ENCODE data around the gene NAV2.

NAV2 gene

DNA sequence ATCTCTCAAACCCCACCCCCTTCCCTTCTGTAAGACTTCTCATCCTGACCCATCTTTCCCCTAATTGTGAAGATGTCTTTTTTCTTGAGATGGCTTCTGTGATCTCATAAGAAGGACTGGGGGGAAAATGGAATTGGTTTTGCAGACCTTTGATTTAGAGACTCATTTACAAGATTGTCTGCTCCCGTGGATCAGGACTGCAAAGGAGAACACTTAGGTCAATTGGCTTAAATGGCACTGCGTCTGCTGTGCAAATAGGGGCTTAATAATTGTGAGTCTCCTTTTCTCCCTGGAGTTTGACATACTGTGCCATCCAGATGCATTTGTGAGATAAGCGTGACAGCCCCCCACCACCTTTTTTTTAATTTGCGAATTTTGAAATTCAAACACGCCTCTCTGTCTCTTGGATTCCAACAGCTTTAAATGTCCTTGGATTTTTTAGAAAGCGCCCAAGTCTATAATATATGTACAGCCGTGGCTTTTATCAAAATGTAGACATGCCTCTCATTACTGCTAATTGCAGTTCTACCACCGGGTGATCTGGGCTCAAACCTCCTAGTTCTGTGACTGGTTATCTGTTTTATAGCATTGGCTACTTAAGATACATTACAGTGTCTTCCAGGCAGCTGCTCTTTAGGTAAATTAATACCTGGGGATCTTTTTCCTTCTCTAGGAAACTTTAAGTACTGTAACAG is 297.7 kb downstream of the NAV2 start:
- FAIRE-seq = no peak

DNA sequence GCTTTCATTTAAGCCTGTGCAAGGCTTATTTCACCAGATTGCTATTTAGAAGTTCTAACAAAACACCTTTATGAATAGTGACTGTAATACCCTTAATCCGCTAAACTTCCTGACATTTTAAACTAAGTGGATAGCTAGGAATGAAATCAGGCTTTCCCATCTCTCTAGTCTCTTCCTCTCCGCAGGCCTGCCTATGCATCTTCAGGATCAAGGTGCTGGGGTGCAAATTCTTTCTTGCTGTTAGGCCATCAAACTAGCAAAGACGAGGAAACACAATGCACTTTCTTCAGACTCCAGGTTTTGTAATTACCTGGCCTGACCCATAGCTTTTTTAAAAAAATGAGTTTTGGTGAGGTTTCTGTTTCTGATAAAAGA is 298.2 kb downstream of the NAV2 start:
- no peak for FAIRE-seq

DNA sequence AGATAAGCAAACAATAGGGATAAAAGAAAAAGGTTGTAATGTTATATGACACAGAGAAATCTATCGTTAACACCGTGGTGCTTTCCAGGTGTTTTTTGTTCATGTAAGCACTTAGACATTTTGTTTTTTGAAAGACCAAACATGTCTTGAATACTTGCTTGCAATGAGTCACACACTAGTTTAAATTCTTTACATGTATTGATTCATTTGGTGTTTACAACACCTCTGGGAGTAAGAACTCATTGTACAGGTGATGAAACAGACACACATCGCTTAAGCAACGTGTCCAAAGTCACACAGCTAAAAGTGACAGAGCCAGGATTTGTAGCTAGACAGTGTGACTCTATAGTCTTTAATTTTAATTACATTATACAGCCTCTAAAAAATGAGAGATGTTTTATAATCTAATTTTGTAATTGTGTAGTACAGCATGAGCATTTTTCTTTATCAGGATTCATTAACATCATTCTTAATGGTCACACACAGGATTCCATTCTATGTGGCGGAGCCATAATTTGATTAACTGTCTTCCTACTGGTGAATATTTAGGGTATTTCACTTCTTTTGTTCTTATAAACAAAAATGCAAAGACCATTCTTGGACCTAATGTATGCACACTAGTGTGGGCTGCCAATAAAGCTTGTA is 298.8 kb downstream of the NAV2 start:
- FAIRE-seq = no peak

DNA sequence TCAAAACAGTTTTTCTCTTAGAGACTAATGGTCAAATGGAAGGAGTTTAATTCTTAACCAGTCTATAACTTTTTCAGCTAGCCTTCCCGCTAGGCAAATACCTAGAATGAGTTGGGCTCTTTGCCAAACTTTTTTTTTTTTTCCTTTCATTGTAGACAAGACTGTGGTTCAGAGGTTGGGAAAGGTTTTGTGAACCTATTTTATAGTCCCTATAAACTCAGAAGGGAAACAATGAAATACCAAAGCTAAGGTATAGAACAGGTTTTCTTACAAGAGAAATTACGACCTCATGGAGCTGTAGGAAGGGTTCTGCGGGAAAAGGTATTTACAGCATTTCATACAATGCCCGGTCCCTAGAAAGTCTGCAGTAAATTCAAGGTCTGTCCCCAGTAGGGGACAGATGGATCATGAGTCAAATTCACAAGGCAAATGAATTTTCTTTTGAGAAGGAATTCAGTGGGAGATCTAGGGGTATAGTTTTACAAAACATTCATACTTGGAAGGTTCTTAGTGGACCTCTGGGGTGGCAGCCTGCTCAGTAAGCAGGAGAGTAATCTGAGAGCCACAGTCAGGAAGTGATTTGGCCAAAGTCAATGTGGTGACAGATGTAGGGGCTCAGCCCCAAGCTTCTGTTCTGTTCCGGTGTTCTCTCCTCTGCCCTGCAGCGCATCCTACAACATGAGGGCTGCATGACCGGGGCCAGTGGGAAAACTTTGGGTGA is 300.9 kb downstream of the NAV2 start:
- no peak for FAIRE-seq

DNA sequence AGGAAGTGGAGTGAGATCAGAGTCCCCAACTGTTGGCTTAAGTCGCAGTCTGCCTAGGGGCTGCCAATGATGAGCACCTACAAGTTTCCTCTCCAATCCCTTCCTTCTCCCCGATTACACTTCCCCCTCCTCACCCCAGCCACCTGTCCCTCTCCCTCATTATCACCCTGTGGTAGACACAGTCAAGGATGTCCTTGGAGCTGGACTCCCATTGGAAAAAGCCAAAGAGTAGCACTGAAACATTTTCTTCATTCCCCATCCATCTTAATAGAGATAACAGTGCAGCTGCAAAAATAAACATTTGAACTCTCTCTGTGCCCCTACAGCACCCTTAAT is 301.4 kb downstream of the NAV2 start:
- FAIRE-seq = no peak

DNA sequence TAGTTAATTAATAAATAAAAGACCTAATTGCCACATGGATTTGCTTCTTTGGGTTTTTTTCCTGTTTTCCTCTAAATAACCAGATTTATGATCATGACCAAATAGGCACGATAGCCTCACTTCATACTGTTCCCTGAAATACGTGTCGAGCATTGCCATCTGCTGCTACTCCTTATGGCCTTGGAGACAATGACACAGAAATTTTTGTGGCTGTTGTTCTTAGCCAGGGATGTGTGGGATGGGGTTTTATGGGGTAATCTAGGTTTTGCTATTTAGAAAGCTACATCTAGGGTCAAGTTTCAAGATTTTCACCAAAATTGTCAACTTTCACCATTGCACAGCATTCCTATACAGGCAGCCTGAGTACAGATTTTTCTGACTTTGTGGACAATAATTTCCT is 302.5 kb downstream of the NAV2 start:
- no peak for FAIRE-seq

DNA sequence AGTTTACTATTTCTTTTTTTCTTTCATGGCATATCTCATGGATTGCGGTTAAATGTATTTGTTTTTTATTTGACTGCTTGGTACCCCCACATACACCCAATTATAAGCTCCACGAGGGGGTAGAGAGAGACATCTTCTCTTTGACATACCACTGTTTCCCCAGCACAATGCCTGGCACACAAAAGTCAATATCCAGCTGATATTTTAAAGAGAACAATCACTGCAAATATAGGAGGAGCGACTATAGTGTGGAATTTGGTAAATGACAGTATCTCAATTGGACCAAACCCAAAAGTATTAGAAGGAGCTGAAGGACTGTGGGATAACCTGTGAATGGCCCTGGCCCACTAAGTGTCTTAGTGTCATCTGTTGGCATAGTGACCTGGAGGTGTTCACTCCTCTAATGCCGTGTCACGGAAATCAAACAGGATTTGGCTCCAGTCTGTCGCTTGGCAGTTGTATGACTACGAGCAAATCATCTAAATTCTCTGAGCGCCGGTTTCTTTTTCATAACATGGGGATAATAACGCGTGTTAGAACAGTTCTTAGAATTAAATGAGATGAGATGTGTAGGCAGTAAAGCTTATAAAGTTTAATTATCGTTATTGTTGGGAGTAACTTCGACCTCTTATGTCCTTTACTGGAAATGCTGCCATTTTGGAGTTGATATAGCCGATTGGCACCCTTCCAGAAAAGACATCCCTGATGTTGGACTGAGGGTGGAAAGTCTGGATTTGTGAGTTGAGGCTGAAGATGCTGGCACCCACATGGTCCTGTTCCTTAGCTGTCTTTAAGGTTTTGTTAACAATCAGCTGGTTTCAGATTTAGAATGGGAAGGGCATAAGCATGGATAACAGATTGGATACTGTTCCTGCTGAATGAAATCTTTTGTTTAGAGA is 303.1 kb downstream of the NAV2 start:
- FAIRE-seq = no peak

DNA sequence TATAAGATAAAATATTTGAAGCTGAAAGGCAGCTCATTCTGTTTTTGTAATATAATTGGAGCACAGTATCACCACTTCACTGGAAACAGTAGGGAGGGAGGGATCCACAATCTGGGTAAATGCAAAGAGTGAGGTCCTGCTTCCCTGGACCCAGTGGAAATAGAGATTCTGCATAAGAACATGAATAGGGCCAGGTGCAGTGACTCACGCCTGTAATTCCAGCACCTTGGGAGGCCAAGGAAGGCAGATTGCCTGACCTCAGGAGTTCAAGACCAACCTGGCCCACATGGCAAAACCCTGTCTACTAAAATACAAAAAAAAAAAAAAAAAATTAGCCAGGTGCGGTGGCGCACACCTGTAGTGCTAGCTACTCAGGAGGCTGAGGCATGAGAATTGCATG is 303.9 kb downstream of the NAV2 start:
- no peak for FAIRE-seq

DNA sequence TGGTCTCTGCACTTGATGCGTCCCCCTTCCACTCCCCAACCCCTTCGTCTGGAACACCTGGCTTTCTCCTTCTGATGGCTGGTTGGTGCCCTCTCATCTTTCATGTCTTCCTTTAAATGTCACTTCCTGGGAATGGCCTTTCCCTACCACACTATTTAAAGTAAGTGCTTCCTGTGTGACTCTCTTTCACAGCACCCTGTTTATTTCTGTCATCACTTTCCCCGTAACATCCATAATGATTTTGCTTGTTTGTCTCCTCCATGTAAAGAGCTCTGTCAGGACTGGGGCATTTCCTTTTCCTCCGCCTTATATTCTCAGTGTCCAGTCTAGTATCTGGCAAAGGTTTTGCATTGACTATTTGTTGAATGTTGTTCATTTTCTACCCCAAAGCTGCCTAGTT is 304.7 kb downstream of the NAV2 start:
- no peak for FAIRE-seq

DNA sequence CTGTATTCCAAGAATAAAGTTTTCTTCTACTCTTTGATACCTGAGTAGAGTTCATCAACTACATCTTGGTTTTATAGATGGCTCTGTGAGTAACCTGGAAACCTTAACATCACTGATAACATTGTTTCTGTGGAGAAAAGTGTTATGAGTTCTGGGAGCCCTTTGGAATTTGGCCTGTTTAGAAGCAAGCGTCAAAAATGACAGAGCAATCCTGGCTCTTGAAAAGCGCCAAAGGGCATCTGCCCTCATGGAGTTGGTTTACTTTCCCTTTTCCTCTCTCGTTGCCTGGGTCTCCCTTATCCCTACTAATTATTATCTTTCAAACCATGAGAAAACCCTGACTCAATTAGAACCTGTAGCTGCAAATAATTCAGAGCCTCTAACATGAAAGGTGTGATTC is 307.6 kb downstream of the NAV2 start:
- FAIRE-seq = no peak

DNA sequence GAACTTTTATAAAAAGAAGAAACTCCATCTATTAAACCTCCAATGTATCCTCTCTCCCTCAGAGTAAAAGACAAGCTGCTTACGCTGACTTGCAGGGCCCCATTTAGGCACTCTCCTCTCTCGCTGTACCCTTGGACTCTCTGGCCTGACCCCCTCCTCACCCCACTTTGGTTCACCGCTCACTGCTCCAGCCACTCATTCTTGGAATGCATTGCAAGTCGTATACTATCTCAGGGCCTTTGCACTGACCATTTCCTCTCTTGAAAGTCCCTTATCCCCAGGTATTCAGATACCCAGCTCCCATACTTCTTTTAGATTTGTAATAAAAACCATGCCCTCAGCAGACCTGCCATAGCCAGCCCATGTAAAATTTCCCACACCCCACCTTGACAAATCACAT is 308.1 kb downstream of the NAV2 start:
- FAIRE-seq = no peak

DNA sequence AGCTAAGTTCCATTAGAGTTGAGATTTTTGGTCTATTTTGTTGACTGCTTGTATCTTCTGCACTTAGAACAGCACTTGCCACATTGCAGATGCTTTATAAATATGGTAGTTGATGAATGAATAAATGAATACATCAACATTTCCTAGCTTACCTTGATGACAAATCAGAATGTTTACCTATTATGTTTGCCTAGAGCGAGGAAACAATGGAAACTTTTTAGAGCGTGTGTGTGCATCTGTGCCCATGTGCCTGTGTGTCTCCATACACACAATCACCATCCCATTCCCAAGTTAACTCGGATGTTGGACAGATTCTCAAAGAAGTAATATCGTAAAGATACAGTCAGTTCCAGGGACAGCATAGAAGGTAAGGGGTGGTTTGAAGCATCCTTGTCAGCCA is 308.6 kb downstream of the NAV2 start:
- no peak for FAIRE-seq

DNA sequence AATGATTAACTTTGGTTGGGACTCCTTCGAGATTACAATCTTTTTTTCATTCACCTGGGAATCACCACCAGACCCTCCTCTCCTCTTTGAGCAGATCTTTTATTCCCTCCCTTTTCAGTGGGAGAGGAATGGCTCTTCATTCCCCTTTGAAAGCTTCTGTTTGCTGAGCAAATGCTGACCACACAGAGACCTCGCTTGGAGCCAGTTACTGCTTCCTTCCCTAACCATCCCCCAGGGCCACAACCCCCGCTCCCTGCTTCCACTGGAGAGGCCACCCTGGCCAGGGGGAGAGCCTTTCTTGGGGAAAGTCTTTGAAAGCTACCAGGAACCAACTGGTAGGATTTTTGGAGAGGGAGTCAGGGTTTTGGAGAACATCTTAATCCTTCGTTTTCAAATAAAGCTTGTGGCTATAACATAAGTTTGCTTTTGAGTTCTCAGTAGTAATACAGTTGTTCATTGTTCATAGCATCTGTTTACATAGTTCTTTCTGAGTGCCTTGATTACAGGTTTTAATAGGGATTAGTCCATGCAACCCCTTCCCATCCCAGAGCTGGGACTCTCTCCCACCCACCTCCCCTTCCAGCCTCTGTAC is 309.2 kb downstream of the NAV2 start:
- no peak for FAIRE-seq

DNA sequence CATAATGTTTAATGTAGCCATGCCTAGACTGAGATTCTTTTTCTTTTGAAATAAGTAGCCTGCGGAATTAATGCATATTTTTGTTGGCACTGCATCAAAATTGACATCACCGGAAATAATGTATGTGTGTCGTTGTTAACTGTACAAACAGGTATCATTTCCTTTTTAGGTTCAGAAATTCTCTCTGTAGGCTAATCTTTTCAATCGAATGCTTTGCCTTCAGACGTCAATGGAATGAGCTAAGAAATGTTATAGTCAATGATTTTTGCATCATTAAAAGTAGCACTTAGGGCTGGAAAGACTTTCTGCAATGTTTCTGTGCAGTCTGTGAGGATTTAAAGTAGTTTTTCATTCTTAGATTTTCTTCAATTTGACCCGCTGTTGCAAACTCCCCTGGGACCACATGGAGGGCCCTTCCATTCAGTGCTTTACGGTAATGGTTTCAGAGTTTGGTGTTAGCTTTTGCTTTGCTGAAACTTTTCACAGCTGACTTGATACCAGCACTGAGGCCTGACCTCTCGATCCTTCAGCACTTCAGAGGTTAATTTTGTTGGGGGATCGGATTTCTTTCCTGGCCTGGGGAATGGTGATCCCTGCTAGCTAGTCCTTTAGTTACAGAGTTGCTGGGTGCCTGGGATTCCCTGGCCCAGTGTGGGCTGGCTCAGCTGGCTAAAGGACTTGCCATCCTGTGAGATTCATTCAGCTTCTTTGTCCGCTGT is 309.9 kb downstream of the NAV2 start:
- FAIRE-seq = no peak

DNA sequence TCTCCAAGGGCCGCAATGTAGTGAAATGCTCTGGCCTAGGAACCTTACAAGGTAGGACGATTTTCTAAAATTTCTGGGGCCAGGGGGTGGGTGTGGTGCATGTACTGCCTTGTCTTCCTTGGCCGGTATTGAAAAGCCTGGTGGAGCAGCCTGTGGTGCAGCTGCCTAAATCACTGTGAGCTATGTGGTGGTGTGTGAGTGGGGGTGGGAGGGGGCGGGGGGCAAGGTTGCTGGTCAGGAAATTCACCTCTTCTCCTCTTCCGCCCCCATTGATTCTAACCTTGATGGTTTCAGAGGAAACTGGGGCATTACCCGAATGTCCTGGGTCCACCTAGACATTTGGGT is 310.4 kb downstream of the NAV2 start:
- FAIRE-seq = no peak

DNA sequence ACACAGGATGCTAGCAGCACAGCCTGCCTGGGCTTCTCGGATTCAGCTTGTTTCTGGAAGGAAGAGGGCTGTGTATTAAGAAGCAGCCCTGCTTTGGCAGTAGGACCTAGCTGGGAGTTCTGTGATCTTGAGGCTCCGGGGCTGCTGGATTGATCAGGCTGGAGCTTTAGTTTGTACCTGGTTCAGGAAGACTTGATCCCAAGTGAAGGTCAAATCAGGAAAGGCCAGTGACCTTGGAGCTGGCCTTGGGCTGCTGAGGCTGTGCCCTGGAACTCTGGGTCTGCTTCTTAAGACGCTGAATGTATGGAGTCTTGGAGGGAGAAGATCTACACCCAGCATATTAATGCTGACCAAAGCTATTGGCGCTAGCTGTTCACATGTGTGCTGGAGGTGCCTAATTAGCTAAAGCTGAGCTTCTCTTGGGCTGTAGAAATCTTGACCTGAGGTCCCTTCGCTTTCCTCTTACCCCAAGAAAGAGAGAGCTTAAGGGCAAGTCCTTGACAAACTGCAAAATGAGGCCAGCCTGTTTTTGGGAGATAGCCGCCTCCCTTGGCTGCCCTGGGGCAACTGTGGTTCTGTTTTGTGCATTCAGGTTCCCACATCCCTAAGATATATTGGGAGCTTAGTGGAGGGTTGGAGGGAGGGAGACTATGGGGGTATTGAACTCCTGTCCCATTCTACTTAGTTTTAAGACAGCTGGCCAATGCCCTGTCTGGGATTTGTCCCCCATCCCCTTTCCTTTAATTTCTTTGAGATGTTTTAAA is 311.7 kb downstream of the NAV2 start:
- FAIRE-seq = no peak

DNA sequence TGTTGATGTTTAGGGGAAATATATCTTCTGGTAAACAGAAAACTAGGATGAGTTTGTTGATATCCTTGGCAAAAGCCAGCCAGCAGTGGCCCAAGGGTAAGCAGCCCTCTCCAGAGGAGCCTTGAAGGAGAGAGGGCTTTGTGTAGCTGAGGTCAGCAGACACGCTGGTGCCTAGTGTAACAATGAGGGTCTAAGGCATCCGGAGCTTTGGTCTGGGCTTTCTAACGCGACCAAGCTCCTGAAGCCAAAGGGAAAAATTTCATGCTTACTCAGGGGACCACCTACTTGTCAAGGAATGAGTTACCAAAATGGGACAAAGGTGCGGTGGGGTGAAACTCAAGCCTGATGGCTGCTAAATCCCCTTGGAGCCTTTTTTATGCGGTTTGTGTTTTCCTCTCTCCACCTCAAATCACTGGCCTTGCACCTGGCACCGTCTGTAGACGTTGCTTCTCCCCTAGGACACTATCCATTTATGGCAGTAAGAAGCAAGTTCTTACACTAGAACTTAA is 312.7 kb downstream of the NAV2 start:
- FAIRE-seq = no peak

DNA sequence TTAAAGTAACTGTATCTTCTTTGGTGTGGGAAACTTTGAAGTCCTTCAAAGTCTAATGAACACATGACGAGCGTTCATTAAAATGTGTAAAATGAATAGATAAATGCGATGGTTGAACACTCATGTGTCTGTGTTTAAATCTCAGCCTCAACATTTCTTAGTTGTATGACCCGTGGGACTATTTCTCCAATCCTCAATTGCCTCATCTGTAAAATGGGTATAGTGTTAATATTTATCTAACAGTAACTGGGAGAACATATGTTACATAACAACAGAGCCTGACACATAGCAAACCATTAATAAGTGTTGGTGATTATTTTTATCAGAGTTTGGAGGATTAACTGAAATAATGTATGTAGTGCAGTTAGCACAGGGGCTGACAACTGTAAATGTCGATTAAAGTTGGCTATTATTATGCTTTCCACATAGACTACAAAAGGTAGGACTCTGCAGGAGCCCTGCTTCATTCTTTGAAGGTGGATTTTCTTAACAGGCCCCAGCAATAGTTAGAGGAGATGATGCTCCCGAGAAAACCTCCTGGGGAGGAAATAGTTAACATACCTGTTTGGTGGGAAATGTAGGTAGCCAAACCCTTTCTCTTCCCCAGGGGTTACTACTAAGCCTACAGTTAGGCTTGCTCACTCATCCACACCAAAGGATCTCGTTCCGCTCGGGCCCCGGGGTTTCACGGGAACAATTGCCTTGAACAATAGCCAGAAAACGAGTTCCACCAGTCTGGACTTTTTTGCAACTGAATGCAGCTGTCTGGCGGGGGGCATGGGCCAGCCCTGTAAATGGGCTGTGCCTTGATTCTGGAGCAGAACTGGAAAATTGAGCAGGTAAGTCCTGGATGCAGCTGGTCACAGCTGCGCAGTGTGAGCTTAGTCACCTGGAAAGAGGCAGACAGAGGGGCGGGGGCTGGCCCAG is 314.3 kb downstream of the NAV2 start:
- FAIRE-seq = no peak

DNA sequence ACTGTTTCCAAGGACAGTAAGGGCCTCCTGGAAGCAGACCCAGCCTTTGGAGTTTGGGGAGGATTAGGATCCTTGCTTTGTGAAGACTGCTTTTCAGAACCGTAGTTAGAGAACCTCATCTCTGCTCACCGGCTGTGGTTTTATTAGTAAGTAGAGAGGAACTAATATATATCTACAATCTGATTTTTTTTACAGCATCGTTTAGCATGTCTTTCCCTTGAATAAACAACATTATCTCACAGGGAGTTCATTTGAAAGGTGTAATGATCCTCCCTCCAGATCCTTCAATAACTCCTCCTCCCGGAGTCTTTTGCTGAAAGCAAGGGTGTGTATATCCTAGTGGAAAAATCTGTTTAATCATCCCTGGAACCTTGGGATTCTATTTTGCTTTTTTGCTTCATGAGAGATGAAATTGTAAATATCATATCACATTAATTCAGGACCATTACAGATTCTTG is 314.9 kb downstream of the NAV2 start:
- FAIRE-seq = no peak

DNA sequence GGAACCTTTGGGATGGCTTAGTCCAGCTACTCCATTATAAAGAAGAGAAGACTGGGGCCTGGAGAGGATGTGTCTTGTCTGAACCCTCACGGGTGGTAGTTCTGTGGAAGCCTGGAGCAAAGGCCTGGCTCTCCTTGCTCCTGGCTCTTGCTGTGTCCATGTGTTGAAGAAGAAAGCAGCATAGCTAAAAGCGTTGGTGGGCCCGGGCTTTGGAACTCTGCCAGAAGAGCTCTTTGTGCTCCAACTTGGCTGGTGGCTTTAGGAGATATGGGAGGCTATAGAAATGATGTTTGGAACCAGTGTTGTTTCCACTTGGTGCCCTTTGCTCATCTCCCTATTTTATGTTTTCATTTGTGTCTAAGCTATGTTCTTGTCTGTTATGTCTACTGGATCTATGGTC is 316.6 kb downstream of the NAV2 start:
- FAIRE-seq = no peak
